Measurements from ENCODE around the gene BMP8A. TPM values are rescaled to one million over a fixed set of nuclear protein-coding genes. Genes with fewer than 3 reads are reported as not detected.
A peak's percentile ranks its signal among the peaks of the same experiment; 100 is the strongest.
"Not testable (repeated sequence)": the region's sequence is repeated elsewhere in the genome, so short reads cannot be mapped to it uniquely, and the experiment has no call there.

The BMP8A gene
- total RNA-seq, 1 donor from 2014 or later = not detected

- Histone ChIP-seq H3K36me3 (ENCODE audit: control insufficient read depth, insufficient read depth, low read length) (peaks cover 16% of the 10 kb centered on the region), H3K4me3 (ENCODE audit: low read depth, low read length) (no peak overlapping the region), H3K27me3 (ENCODE audit: control insufficient read depth, insufficient read depth, low read length) (peaks cover 6% of the 10 kb centered on the region)
- FAIRE-seq (no peak), DNase-seq (ENCODE audit: low read depth) (no peak)
- no peak for TF ChIP-seq CTCF (IDR thresholded peaks at IDR 0.05; ENCODE audit: insufficient read depth, low read length, severe bottlenecking)
These were observed 3.4 kb upstream of the BMP8A start for GRCh38 chr1:39488012-39488545.

- FAIRE-seq (no peak), DNase-seq (ENCODE audit: low read depth) (no peak)
- H3K27me3 ChIP-seq (ENCODE audit: control insufficient read depth, insufficient read depth, low read length) = peaks cover 10% of the 10 kb centered on the region
- TF ChIP-seq CTCF (IDR thresholded peaks at IDR 0.05; ENCODE audit: insufficient read depth, low read length, severe bottlenecking) = no peak
- H3K4me3 ChIP-seq (ENCODE audit: low read depth, low read length) = no peak overlapping the region
- H3K36me3 ChIP-seq (ENCODE audit: control insufficient read depth, insufficient read depth, low read length) = peaks cover 14% of the 10 kb centered on the region
These were observed 2.5 kb upstream of the BMP8A start for GRCh38 chr1:39488793-39489566.

- peaks cover 10% of the 10 kb centered on the region for H3K27me3 ChIP-seq (ENCODE audit: control insufficient read depth, insufficient read depth, low read length)
- peaks cover 11% of the 10 kb centered on the region for H3K36me3 ChIP-seq (ENCODE audit: control insufficient read depth, insufficient read depth, low read length)
- no peak for TF ChIP-seq CTCF (IDR thresholded peaks at IDR 0.05; ENCODE audit: insufficient read depth, low read length, severe bottlenecking)
- FAIRE-seq (no peak), DNase-seq (ENCODE audit: low read depth) (no peak)
- H3K4me3 ChIP-seq (ENCODE audit: low read depth, low read length) = no peak overlapping the region
These were observed 1.7 kb upstream of the BMP8A start for GRCh38 chr1:39489567-39490239.

GRCh38 chr1:39490596-39491145, 765 bp upstream of the BMP8A start:
- FAIRE-seq (no peak), DNase-seq (ENCODE audit: low read depth) (no peak)
- peaks cover 3% of the 10 kb centered on the region for H3K36me3 ChIP-seq (ENCODE audit: control insufficient read depth, insufficient read depth, low read length)
- H3K27me3 ChIP-seq (ENCODE audit: control insufficient read depth, insufficient read depth, low read length) = peaks cover 10% of the 10 kb centered on the region
- TF ChIP-seq CTCF (IDR thresholded peaks at IDR 0.05; ENCODE audit: insufficient read depth, low read length, severe bottlenecking) = no peak
- peak overlapping the region; percentile 28 for H3K4me3 ChIP-seq (ENCODE audit: low read depth, low read length)

GRCh38 chr1:39492118-39493042, 944 bp downstream of the BMP8A start:
- not testable (repeated sequence) for FAIRE-seq; H3K27me3 ChIP-seq (ENCODE audit: control insufficient read depth, insufficient read depth, low read length); H3K4me3 ChIP-seq (ENCODE audit: low read depth, low read length); DNase-seq (ENCODE audit: low read depth); H3K36me3 ChIP-seq (ENCODE audit: control insufficient read depth, insufficient read depth, low read length)

GRCh38 chr1:39493043-39493810, 1.8 kb downstream of the BMP8A start:
- H3K27me3 ChIP-seq (ENCODE audit: control insufficient read depth, insufficient read depth, low read length); DNase-seq (ENCODE audit: low read depth); H3K4me3 ChIP-seq (ENCODE audit: low read depth, low read length); H3K36me3 ChIP-seq (ENCODE audit: control insufficient read depth, insufficient read depth, low read length): not testable (repeated sequence)
- peak; percentile 96 for FAIRE-seq

Data from bronchial epithelial cell (primary cell).